Omental fat pad (tissue), 4 donors: ENCODE results near the gene STAC3. TPM values are rescaled to one million over a fixed set of nuclear protein-coding genes. Genes with fewer than 3 reads are reported as not detected.
A peak's percentile ranks its signal among the peaks of the same experiment; 100 is the strongest.

Experiments used
- ATAC-seq: fragments of 150-250 bp; one replicate; pipeline ENCODE4 v1.9.1; 2016; ENCODE audit warnings: mild to moderate bottlenecking, moderate library complexity; ENCODE audit not compliant: low FRiP score
- DNase-seq: peaks from one replicate; pipeline ENCODE4 v3.0.0-alpha.2; 2019; ENCODE audit warnings: low spot score
- CTCF ChIP-seq, 3 donors: fragments of 450-650 bp; IDR thresholded peaks; one replicate each; pipeline ENCODE4 v1.5.1; 2016 to 2017; ENCODE audit warnings: antibody characterized with exemption in 3 of 3, mild to moderate bottlenecking in 3 of 3, moderate library complexity in 2 of 3
- total RNA-seq, 4 donors: library from RNA; depleted of rRNA; stranded (reverse); fragments of >200 nt; gene quantifications; one replicate each; pipeline ENCODE4 v1.1.0, GENCODE V29; 2016

Gene STAC3
- total RNA-seq, 4 donors from 2014 or later = 2.0 to 3.7 (median 2.6) TPM

- TF ChIP-seq CTCF (IDR thresholded peaks at IDR 0.05) = no peak
- DNase-seq = no peak
- ATAC-seq = no peak
Measured at GRCh38 chr12:57250541-57250940, 446 bp downstream of the STAC3 start.

GRCh38 chr12:57248934-57249742 is 1.8 kb downstream of the STAC3 start:
- DNase-seq (no peak), ATAC-seq (no peak)
- no peak for TF ChIP-seq CTCF (IDR thresholded peaks at IDR 0.05)

- ATAC-seq = no peak
- TF ChIP-seq CTCF (IDR thresholded peaks at IDR 0.05) = no peak
- DNase-seq = no peak
Measured at GRCh38 chr12:57247041-57247440, 3.9 kb downstream of the STAC3 start.

- no peak for DNase-seq
- no peak for ATAC-seq
- no peak for TF ChIP-seq CTCF (IDR thresholded peaks at IDR 0.05)
Measured at GRCh38 chr12:57244312-57244696, 6.7 kb downstream of the STAC3 start.

GRCh38 chr12:57243521-57244311 is 7.3 kb downstream of the STAC3 start:
- DNase-seq = peak; percentile 71
- peak in 2 of 3 donors; percentile 12 to 56 for TF ChIP-seq CTCF (IDR thresholded peaks at IDR 0.05)
- ATAC-seq = no peak

- no peak for TF ChIP-seq CTCF (IDR thresholded peaks at IDR 0.05)
- DNase-seq = no peak
- no peak for ATAC-seq
Measured at GRCh38 chr12:57242691-57243454, 8.1 kb downstream of the STAC3 start.
